ENCODE results near the gene PHACTR4.
A peak's percentile ranks its signal among the peaks of the same experiment; 100 is the strongest.
"Not testable (repeated sequence)": the region's sequence is repeated elsewhere in the genome, so short reads cannot be mapped to it uniquely, and the experiment has no call there.

PHACTR4 gene
- total RNA-seq = 7.3 to 145 (median 20.6) reads per million in 18 experiments

DNA sequence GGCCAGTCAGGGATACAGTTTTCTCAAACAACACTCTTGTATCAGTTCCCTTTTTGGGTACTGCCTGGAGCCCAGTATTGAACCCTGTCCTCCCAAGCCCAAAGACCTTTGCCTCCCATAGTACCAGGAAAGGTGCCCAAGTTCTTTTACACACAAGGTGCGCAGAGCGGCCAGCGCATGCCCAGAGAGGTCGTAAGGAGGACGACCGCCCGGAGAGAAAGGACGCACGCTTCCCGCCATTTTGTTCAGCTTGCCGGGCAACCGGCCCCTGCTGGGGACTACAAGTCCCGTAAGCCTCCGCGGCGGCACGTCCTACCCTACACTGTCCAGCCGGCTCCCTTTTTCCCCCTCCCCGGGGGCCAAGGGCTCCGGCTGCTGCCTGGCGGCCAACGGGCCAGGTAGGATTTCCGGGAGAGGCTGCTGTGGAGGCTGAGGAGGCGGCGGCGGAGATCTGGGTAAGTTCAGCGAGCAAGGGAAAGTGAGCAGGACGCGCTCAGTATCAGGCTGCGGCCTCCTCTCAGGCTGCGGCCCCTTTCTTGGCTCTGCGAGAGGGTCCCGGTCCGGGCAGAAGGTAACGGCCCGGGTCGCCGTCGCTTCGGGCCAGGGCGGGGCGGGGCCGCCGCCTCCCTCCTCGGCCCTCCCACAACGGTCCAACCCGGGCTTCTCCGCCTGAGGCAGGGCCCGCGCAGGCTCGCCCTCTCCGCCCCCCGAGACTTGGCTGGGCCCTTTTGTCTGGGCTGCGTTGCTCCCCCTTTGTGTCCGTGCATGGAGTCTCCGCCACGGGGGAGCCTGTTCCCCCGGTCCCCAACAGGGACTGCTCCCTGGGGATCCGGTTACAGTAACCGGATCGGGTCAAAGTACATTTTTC, at the start of gene PHACTR4:
Gene PHACTR4, plus strand, starts transcription at position 370 of the 868 bp plus-strand sequence. CDS start 37,708 bp downstream, outside the sequence.
- DNase-seq = peak; percentile 82 to 89

DNA sequence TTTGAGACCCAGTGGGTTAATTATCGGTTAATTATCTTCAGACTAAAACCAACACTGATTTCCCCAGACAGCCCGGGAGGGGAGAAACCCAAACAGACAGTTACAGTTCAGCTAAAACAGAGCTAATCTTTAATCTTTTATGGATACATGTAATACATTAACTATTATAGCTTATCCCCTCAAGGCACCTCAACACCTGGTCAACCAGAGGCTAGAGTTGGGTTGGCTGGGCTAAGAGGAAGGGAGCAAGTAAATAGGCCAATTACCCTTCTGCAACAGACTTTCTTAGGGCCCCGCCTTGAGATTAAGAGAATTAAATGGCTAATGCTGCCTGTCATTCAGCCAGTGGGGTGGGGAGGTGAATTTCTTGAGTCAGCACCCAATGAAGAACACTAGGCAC, 47.3 kb upstream of the PHACTR4 start:
- no peak for DNase-seq

DNA sequence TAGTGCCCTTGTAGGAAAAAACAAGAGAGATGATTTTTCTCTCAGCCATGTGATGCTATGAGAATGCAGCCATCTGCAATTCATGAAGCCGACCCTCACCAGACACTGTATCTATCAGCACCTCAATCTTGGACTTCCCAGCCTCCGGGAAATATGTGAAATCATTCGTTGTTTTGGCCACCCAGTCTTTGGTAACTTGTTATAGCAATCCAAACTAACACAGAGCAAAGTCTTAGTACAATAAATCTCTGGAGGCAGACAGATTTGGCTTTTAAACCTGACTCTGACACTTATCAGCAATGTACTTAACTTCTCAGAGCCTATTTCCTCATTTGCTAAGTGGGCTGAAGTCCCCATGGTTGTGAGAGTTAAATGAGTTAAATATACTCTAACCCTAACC, 45.8 kb upstream of the PHACTR4 start:
- DNase-seq = no peak

DNA sequence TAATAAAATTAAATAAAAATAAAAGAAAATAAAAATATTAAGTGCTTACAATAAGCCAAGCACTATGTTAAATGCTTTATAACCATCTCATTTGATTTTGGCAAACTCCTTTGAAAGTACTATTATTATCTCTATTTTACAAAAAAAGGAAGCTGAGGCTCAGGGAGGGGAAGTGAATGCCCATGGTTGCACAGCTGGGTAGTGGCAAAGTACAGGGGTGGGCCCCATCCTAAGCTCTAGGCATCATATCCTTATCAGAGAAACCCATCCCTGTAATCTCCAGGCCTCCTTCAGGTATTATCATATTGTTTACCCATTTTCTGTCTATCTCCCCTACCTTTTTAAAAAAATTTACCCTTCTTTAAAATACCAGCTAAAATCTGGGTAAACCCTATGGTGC, 43.0 kb upstream of the PHACTR4 start:
- DNase-seq = peak; percentile 39 to 40

DNA sequence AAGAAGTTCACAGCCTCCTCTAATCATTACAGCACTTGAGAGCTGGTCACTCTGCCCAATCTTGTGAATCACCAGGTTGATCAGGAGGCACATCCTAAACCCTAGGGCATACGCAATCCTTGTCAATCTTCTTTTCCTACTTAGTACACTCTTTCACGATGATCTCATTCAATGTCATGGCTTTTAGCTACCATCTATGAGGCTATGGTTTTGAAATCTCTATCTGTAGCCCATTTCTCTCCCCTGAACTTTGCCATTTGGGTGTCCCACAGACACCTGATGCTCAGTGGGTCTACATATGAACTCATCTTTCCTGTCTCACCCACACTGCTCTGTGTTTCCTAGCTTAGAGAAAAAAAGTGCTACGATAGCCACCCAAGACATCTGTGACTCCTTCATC, 42.6 kb upstream of the PHACTR4 start:
- DNase-seq = peak; percentile 43 to 53

DNA sequence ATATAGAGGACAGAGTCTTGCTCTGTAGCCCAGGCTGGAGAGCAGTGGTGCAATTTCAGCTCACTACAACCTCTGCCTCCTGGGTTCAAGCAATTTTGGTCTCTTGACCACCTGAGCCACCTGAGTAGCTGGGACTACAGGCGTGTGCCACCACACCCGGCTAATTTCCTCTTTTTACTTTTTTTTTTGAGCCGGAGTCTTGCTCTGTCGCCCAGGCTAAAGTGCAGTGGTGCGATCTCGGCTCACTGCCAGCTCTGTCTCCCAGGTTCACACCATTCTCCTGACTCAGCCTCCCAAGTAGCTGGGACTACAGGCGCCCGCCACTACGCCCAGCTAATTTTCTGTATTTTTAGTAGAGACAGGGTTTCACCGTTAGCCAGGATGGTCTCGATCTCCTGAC, 42.1 kb upstream of the PHACTR4 start:
- DNase-seq = not testable (repeated sequence)

DNA sequence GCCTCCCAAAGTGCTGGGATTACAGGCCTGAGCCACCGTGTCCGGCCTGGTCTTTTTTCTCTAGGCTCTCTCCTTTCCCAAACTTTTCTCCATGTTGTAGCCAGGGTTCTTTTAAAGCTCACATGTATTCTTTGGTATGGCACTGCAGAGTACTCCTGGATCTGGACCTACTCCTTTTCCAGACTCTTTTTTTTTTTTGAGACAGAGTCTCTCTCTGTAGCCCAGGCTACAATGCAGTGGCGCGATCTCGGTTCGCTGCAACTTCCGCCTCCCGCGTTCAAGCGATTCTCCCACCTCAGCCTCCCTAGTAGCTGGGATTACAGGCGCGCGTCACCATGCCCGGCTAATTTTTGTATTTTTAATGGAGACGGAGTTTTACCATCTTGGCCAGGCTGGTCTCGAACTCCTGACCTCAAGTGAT, 41.3 kb upstream of the PHACTR4 start:
- DNase-seq = no peak

DNA sequence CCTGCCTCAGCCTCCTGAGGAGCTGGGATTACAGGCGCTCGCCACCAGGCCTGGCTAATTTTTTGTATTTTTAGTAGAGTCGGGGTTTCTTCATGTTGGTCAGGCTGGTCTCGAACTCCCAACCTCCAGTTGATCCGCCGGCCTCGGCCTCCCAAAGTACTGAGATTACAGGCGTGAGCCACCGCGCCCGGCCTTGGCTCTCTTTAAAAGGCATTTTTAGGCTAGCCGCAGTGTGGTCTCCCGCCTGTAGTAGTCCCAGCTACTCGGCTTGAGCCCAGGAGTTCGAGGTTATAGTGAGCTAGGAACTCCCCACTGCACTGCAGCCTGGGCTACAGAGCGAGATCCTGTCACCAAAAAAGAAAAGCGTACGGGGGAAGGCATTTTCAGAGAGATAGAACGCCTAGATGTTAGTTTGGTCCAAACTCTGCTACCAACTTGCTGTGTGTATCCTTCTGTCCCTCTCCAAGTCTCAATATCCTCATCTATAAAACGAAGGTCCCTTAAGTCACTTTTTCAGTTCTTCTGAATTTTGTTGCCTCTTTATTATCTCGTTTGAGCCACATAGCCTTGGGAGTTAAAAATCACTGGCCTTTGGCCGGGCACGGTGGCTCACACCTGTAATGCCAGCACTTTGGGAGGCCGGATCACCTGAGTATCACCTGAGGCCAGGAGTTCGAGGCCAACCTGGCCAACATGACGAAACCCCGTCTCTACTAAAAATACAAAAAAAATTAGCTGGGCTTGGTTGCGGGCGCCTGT, 40.0 kb upstream of the PHACTR4 start:
- DNase-seq = peak; percentile 21 to 37

DNA sequence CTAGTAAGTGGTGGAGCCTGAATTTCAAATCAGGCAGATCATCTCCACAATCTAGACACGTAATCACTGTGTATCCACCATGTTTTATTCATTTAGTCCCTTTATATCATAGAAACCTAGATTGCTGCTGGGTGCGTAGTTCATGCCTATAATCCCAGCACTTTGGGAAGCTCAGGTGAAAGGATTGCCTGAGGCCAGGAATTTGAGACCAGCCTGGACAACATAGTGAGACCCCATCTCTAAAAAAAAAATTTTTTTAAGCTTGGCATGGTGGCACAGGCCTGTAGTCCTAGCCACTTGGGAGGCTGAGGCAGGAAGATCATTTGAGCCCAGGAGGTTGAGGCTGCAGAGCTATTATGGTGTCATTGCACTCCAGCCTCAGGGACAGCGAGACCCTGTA, 30.6 kb upstream of the PHACTR4 start:
- no peak for DNase-seq

DNA sequence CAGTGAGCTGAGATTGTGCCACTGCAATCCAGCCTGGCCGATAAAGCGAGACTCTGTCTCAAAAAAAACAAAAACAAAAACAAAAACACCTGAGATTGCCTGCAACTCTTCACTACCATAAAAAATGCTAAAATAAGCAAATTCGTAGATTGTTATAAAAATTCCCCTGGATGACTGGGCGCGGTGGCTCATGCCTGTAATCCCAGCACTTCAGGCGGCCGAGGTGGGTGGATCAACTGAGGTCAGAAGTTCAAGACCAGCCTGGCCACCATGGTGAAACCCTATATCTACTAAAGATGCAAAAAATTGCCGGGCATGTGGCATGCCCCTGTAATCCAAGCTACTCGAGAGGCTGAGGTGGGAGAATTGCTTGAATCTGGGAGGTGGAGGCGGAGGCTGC, 30.0 kb upstream of the PHACTR4 start:
- DNase-seq = no peak

DNA sequence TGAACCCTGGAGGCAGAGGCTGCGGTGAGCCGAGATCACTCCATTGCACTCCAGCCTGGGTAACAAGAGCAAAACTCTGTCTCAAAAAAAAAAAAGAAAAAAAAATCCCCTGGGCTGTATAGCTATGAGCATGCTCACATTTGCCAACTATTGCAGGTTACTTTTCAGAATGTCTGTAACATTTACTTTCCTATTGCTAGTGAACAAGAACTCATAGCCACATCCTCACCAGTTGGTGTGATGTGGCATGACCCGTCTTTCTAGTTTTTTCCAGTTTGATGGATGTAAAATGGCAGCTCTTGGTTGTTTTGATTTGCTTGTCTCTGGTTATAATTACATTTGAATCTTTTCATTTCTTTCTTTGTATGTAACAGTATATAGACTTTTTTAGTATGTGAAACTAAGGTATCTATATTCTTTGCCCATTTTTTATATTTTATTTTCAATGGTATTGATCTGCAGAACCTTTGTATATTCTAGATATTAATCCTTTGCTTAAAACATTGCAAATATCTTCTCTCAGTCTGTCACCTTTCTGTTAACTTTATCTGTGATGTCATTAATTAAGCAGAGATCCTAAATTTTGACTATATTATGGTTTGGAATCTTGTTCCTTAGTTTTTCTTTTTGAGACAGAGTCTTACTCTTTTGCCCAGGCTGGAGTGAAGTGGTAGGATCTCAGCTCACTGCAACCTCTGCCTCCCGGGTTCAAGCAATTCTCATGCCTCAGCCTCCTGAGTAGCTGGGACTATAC, 29.1 kb upstream of the PHACTR4 start:
- no peak for DNase-seq

DNA sequence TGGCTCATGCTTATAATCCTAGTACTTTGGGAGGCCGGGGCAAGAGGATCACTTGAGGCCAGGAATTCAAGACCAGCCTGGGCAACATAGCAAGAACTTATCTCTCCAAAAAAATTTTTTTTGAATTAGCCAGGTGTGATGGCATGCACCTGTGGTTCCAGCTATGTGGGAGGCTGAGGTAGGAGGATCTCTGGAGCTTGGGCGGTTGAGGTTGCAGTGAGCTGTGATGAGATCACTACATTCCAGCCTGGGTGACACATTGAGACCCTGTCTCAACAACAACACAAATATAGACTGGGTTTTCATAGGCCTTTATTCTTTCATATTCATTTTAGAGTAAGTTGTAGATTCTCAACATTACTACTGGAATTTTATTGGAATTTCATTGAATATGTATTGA, 27.9 kb upstream of the PHACTR4 start:
- DNase-seq = no peak

DNA sequence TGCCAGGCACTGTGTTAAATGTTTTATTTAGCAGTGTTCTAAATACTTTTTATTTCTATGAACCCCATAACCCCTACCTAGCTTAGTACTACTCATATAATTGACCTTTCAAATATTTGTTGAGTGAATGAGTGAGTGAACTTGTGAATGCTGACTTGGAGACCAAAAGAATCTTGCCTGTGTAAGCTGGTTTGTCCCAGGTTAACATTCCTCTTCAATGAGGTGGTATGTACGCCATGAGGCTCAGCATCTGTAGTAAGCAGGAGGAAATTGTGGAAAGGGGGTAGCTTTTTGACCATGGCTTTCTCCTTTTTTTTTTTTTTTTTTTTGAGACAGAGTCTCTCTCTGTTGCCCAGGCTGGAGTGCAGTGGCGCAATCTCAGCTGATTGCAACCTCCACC, 26.1 kb upstream of the PHACTR4 start:
- DNase-seq = no peak

DNA sequence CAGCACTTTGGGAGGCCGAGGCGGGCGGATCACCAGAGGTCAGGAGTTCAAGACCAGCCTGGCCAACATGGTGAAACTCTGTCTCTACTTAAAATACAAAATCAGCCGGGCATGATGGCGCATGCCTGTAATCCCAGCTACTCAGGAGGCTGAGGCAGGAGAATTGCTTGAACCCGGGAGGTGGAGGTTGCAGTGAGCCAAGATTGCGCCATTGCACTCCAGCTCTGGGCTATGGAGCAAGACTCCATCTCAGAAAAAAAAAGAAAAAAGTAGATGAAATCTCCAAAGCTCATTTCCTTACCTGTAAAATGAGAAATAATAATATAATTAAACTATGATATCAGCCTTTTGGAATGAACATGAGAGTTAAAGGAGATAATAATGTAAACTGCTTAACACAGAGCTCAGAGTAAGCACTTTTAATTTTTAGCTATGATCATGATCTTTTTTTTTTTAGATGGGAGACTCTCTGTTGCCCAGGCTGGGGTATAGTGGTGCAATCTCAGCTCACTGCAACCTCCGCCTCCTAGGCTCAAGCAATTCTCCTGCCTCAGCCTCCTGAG, 16.2 kb upstream of the PHACTR4 start:
- DNase-seq = not testable (repeated sequence)

DNA sequence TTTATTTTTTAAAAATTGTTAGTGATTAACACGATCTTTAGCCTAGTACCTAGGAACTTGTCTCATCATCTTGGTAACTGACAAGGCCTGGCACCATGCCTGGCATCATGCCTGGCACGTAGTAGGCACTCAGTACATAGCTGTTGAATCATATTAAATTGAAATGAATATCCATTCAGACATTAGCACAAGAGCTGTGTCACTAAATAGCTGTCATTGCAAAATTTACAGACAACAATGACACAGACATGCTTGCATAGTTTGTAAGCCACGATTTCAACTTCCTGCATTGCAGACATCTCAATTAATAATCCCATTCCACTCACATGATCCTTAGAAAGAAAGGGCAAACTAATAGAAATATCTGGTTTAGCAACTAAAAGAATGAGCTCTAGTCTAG, 15.4 kb upstream of the PHACTR4 start:
- DNase-seq = peak; percentile 63 to 74

DNA sequence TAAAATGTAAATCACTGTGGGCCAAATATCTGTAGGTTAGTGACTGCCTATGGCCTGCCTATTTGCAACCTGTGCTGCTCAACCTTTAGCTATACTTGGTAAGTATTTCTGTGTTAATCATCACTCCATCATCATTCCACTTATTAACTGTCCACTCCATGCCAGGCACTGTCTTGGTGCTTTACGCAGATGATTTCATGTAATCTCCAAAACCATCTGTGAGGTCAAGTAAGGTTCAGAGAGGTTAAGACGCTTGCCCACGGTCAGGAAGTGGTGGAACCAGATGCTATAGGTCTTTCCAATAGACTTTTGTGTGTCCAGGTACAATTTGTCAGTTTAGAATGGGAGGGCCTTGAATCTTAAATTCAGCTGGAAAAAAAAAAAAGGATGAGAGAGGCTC, 10.8 kb upstream of the PHACTR4 start:
- no peak for DNase-seq

DNA sequence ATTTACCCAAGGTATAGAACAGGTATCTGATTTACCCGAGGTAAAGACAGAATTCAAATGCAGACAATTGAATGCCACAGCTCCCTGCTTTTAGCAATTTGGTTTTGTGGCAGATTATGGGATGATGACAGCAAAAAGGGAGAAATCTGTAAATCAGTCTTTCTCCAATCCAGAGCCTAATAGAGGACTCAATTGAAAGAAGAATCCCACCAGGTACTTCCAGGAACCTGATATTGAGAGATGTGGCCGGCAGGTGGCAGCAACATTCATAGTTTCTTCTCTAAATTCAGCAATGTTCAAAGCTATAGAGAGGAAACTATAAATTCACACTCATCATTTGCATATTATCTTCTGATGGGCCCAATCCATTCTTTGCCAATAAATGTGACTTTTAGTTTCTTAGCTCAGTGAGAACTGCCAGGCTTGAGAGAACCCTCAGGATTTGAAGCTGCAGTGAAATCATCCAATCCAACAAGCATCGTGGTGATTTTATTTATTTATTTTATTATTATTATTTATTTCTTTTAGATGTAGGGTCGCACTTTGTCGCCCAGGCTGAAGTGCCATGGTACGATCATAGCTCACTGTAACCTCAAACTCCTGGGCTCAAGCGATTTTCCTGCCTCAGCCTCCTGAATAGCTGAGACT, 9.8 kb upstream of the PHACTR4 start:
- peak; percentile 70 to 72 for DNase-seq

DNA sequence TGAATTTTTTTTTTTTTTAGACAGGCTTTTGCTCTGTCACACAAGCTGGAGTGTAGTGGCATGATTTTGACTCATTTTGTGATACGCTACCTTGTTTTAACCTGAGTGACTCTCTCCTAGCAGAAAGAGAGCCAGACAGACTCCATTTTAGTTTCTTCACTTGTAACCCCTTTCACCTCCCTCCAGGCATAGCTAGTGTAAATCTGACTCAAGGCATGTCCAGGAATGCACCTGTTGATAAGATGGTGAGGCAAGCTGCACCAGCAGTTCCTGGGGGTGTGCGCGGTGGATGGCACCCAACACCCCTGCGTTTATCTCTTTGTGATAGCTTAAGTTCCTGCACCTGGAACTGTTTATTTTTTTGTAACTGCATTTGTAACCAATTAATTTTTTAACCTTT, 4.7 kb upstream of the PHACTR4 start:
- DNase-seq = no peak

DNA sequence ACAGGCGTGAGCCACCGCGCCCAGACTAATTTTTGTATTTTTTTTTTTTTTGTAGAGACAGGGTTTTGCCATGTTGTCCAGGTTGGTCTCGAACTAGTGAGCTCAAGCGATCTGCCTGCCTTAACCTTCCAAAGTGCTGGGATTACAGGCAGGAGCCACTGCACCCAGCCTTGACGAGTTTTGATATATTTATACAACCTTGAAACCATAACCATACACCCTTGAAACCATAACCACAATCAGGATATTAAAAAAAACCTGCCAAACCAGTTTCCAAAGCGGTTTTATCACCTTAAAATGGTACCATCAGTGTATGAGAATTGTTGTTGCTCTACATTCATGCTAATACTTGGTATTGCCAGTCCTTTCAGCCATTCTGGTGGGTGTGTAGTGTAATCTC, 3.7 kb upstream of the PHACTR4 start:
- no peak for DNase-seq

DNA sequence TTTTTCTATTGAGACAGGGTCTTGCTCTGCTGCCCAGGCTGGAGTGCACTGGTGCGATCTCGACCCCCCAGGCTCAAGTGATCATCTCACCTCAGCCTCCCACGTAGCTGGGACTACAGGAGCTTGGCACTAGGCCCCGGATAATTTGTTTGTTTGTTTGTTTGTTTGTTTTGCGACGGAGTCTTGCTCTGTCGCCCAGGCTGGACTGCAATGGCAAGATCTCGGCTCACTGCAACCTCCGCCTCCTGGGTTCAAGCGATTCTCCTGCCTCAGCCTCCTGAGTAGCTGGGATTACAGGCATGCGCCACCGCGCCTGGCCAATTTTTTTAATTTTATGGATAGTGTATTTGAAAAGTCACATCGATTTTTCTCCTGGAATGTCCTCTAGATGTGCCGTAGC, 932 bp upstream of the PHACTR4 start:
- DNase-seq = not testable (repeated sequence)

DNA sequence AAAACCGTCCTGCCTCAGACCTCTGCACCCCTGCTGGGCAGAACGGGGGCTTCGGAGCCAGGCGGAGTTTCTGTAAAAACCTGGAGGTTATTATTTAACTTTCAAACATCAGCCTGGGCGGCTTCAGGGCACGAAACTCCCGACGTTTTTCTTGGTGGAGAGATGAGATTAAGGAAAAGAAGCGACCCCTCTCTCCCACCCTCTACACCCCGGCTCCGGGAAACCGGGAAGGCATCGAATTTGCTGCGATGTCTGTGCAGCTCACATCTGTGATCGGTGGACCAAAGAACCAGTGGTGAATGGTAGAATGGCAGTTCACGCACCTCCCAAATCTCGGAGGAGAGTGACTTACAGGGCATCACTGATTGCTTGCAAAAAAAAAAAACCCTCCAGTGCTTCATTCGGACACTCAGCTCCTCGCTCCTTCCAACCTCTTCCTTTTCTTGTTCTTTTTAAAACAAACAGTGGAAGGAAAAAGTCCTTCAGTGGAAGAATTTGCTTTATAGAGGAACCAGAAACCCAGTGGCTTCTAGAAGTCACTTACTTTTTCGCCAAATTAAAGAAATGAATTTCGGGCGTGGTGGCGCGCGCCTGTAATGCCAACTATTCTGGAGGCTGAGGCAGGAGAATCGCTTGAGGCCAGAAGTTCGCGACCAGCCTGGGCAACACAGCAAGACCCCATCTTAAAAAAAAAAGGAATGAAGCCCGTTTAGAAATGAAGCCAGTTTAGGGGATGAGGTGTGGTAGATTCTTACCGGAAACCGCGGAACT, 884 bp downstream of the PHACTR4 start:
- peak; percentile 12 to 34 for DNase-seq

All from inflammatory macrophage (primary cell).